BLaER1 (cell line): ENCODE measurements around the gene ENSA.

Experiments
- H3K27ac ChIP-seq: shearing (Covaris generic); formaldehyde crosslinking; 2 replicates; pipeline ENCODE4 v1.8.1; 2022
- H3K27me3 ChIP-seq: shearing (Covaris generic); formaldehyde crosslinking; 2 replicates; pipeline ENCODE4 v1.8.1; 2022
- H3K36me3 ChIP-seq: shearing (Covaris generic); formaldehyde crosslinking; 2 replicates; pipeline ENCODE4 v1.8.1; 2022
- H3K4me1 ChIP-seq: shearing (Covaris generic); formaldehyde crosslinking; 2 replicates; pipeline ENCODE4 v1.8.1; 2022
- H3K4me2 ChIP-seq: shearing (Covaris generic); formaldehyde crosslinking; 2 replicates; pipeline ENCODE4 v1.8.1; 2022
- H3K4me3 ChIP-seq: shearing (Covaris generic); formaldehyde crosslinking; 2 replicates; pipeline ENCODE4 v1.8.1; 2022
- H3K9ac ChIP-seq: shearing (Covaris generic); formaldehyde crosslinking; 2 replicates; pipeline ENCODE4 v1.8.1; 2022
- H3K9me3 ChIP-seq: shearing (Covaris generic); formaldehyde crosslinking; 2 replicates; pipeline ENCODE4 v1.8.1; 2022
- H4K20me1 ChIP-seq: shearing (Covaris generic); formaldehyde crosslinking; 2 replicates; pipeline ENCODE4 v1.8.1; 2022
- Cebpa-rat ChIP-seq: shearing (Covaris generic); IDR thresholded peaks from 2 replicates; pipeline ENCODE4 v1.8.1; 2022

The ENSA gene

DNA sequence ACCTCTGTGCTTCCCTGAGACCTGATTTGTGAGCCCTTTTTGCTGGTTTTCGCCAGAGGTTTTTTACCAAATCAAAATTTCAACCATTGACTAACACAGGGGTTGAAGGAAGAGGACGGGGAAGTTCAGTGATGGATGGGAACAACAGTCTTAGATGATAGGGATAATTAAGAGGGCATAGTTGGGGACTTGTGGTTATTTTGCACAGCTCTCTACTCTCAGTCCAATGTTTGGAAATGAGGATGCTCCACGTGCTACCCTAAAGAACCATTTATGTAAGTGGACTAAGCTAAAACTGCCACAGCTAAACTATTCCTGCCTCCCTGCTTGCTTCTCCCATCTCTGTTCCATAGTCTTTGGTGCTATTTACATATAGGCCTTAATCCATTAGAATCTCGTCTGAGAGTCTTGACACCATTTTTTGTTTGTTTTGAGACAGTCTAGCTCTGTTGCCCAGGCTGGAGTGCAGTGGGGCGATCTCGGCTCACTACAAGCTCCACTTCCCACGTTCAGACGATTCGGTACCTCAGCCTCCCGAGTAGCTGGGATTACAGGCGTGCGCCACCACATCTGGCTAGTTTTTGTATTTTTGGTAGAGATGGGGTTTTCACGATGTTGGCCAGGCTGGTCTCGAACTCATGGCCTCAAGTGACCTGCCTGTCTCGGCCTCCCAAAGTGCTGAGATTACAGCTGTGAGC is 49.3 kb downstream of the ENSA start:
- H3K27me3 ChIP-seq: no peaks in the 10 kb centered on the region
- peak overlapping the region; percentile 99 for H3K9ac ChIP-seq
- TF ChIP-seq Cebpa-rat: no peak
- H3K4me3 ChIP-seq: peak overlapping the region; percentile 100
- peaks cover 42% of the 10 kb centered on the region for H4K20me1 ChIP-seq
- H3K9me3 ChIP-seq: no peaks in the 10 kb centered on the region
- peaks cover 28% of the 10 kb centered on the region for H3K36me3 ChIP-seq
- peak overlapping the region; percentile 92 for H3K4me2 ChIP-seq
- peaks cover 51% of the 10 kb centered on the region for H3K4me1 ChIP-seq
- peak overlapping the region; percentile 99 for H3K27ac ChIP-seq

DNA sequence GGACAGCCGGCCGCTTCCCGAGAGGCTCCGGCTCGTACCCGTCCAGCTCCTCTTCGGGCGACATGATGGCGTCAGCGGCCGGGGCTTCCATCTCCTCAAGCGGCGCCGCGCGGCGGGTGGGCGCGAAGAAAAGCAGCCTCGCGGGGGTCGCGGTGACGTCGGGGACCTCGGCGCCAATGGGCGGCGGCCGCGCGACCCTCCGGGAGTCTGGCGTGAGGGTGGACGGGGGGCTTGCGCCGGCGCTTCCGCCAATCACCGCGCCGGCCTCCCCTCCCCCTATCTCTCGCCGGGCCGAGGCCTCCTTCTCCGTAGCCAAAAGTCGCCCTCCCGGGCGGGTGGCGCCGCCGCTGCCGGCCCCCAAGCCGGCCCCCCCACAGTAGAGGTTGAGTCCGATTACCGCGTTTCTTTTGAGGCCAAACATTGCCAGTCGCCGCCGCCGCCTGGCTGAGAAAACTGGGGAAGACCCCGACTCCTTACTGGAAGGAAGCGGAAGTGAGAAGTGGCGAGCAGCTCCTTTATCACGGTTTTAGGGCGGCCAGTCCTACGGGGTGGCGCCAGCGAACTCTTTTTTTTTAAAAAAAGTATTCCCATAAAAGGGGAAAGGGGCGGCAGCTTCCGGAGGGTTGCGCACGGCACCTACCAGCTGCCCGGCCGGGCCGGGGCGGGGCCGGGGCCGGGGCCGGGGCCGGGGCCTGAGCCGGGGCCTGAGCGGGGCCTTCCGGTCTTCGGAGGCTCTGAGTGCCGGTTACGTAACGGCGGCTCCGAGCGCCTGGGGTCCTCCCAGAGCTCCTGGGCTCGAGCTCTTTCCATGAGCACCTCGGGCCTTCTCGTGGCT is 50.1 kb downstream of the ENSA start, which contains the start of gene MCL1:
Gene MCL1 (minus strand): TSS at position 501 of the 835 bp plus-strand sequence. CDS start 80 bp downstream, at position 421.
- H3K9ac ChIP-seq: peak within 1 kb of the TSS; percentile 99
- peak within 1 kb of the TSS; percentile 96 for H3K4me2 ChIP-seq
- H4K20me1 ChIP-seq: peaks cover 50% of the 10 kb centered on the region
- no peaks in the 10 kb centered on the region for H3K27me3 ChIP-seq
- H3K4me3 ChIP-seq: peak within 1 kb of the TSS; percentile 100
- peak within 1 kb of the TSS; percentile 99 for H3K27ac ChIP-seq
- H3K4me1 ChIP-seq: peaks cover 59% of the 10 kb centered on the region
- 0 out of 2 replicates have a peak, but pooled peaks have one; percentile 26 for TF ChIP-seq Cebpa-rat
- peaks cover 36% of the 10 kb centered on the region for H3K36me3 ChIP-seq
- H3K9me3 ChIP-seq: no peaks in the 10 kb centered on the region

DNA sequence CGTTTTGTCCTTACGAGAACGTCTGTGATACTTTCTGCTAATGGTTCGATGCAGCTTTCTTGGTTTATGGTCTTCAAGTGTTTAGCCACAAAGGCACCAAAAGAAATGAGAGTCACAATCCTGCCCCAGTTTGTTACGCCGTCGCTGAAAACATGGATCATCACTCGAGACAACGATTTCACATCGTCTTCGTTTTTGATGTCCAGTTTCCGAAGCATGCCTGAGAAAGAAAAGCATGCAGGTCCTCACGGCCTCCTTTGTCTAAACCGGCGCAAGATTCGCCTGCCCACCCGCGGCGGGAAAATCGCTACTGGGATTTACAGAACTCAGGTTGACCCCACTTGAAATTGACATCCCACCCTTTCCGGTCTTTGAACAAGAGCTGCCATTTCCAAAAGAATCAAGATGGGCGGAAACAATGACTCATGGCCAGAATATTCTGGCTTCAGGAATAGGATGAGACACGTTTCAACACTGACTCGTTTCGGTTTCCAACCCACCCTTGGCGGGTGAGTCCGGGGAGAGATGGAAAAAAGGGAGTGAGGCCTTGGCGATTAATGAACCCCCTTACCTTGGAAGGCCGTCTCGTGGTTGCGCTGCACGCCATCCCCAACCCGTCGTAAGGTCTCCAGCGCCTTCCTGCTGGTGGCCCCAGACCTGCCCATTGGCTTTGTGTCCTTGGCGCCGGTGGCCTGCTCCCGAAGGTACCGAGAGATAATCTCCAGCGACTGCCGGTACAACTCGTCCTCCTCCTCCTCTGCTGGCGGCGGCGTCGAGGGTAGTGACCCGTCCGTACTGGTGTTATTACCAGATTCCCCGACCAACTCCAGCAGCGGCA is 50.9 kb downstream of the ENSA start:
- Histone ChIP-seq H3K4me3 (peak overlapping the region; percentile 100), H3K9me3 (no peaks in the 10 kb centered on the region), H3K27me3 (no peaks in the 10 kb centered on the region), H3K4me2 (peak overlapping the region; percentile 96), H3K36me3 (peaks cover 44% of the 10 kb centered on the region), H3K4me1 (peaks cover 66% of the 10 kb centered on the region), H3K9ac (peak overlapping the region; percentile 99), H3K27ac (peak overlapping the region; percentile 99), H4K20me1 (peaks cover 58% of the 10 kb centered on the region)
- no peak for TF ChIP-seq Cebpa-rat

- H3K4me1 ChIP-seq: peaks cover 72% of the 10 kb centered on the region
- H3K36me3 ChIP-seq: peaks cover 52% of the 10 kb centered on the region
- peaks cover 66% of the 10 kb centered on the region for H4K20me1 ChIP-seq
Measured at GRCh38 chr1:150577557-150578271, 51.7 kb downstream of the ENSA start.

GRCh38 chr1:150576794-150577556 is 52.4 kb downstream of the ENSA start:
- Histone ChIP-seq H3K4me3 (peak overlapping the region; percentile 100), H3K4me1 (peaks cover 65% of the 10 kb centered on the region)

More at GRCh38 chr1:150577557-150578271, 51.7 kb downstream of the ENSA start:
- peak overlapping the region; percentile 100 for H3K4me3 ChIP-seq
- no peak for TF ChIP-seq Cebpa-rat
- H3K27me3 ChIP-seq: no peaks in the 10 kb centered on the region
- H3K9ac ChIP-seq: peak overlapping the region; percentile 99
- peak overlapping the region; percentile 99 for H3K27ac ChIP-seq
- peak overlapping the region; percentile 96 for H3K4me2 ChIP-seq
- H3K9me3 ChIP-seq: no peaks in the 10 kb centered on the region

GRCh38 chr1:150576367-150576711 is 53.1 kb downstream of the ENSA start:
- H3K9me3 ChIP-seq: no peaks in the 10 kb centered on the region
- H3K27me3 ChIP-seq: no peaks in the 10 kb centered on the region
- H3K36me3 ChIP-seq: peaks cover 65% of the 10 kb centered on the region
- no peak; the same call in 1 of the 2 replicates for TF ChIP-seq Cebpa-rat
- peak overlapping the region; percentile 99; the same call in 1 of the 2 replicates for H3K27ac ChIP-seq
- peak overlapping the region; percentile 96 for H3K4me2 ChIP-seq
- peaks cover 58% of the 10 kb centered on the region for H3K4me1 ChIP-seq
- H3K4me3 ChIP-seq: peak overlapping the region; percentile 100
- peak overlapping the region; percentile 99 for H3K9ac ChIP-seq
- peaks cover 80% of the 10 kb centered on the region for H4K20me1 ChIP-seq

More at GRCh38 chr1:150576794-150577556, 52.4 kb downstream of the ENSA start:
- Histone ChIP-seq H3K4me2 (peak overlapping the region; percentile 96), H3K36me3 (peaks cover 59% of the 10 kb centered on the region), H3K27ac (peak overlapping the region; percentile 99), H4K20me1 (peaks cover 73% of the 10 kb centered on the region), H3K9ac (peak overlapping the region; percentile 99), H3K9me3 (no peaks in the 10 kb centered on the region), H3K27me3 (no peaks in the 10 kb centered on the region)
- TF ChIP-seq Cebpa-rat: no peak

GRCh38 chr1:150575518-150576366 is 53.7 kb downstream of the ENSA start:
- Histone ChIP-seq H4K20me1 (peaks cover 86% of the 10 kb centered on the region), H3K9ac (peak overlapping the region; percentile 99), H3K4me1 (peaks cover 53% of the 10 kb centered on the region), H3K27me3 (no peaks in the 10 kb centered on the region), H3K9me3 (no peaks in the 10 kb centered on the region), H3K4me3 (peak overlapping the region; percentile 100), H3K36me3 (peaks cover 71% of the 10 kb centered on the region), H3K4me2 (peak overlapping the region; percentile 96), H3K27ac (no peak overlapping the region)
- TF ChIP-seq Cebpa-rat: peak; percentile 34; the same call in 1 of the 2 replicates
